ENCODE data around the gene SF3B2. TPM values are rescaled to one million over a fixed set of nuclear protein-coding genes. Genes with fewer than 3 reads are reported as not detected.
A peak's percentile ranks its signal among the peaks of the same experiment; 100 is the strongest.
"Not testable (repeated sequence)": the region's sequence is repeated elsewhere in the genome, so short reads cannot be mapped to it uniquely, and the experiment has no call there.

SF3B2 gene
- total RNA-seq, 1 experiment from 2014 or later, result 89.0 TPM

DNA sequence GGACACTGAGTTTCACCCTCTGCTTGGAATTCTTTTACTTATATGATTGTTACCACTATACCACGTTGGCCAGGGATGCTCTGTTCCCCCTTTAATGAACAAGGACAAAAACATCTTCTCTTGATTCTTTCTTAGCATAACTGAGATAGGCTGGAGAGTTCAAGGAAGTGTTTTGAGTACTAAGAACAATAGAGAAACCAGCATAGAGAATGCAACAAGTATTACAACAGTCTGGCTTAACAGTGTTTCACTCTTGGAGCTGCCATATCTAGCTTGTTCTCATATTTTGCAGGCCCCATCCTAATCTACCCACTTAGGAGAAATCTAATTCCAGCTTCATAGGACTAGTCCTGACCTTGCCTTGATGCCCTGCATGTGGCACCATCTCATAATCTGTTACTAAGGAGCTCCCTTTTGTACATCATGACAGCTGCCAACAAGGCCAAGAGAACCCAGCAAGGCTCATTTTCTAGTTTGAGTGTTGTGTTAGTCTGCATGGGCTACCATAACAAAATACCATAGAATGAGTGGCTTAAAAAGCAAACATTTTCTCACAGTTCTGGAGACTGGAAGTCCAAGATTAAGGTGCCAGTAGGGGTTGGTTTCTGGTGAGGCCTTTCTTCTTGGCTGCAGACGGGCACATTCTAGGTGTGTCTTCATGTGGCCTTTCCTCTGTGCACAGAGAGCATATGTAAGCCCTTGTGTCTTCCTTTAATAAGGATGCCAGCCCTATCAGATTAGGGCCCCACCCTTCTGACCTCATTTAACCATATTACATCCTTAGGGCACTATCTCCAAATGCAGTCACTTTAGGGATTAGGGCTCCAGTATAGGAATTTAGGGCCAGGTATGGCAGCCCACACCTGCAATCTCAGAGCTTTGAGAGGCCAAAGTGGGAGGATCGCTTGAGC is 55.7 kb downstream of the SF3B2 start:
- H3K36me3 ChIP-seq (ENCODE audit: insufficient read depth, low read length), result no peaks in the 10 kb centered on the region
- H3K4me2 ChIP-seq (ENCODE audit: low read depth, low read length, poor library complexity, severe bottlenecking), result no peak overlapping the region
- H3K27me3 ChIP-seq (ENCODE audit: low read length), result no peaks in the 10 kb centered on the region
- no peak overlapping the region for H3K4me3 ChIP-seq (ENCODE audit: low read length)
- peak overlapping the region; percentile 91 for H3K27ac ChIP-seq (ENCODE audit: low read length)
- DNase-seq, result no peak
- no peaks in the 10 kb centered on the region for H3K9me3 ChIP-seq (ENCODE audit: low read length)
- no peak overlapping the region for H3K9ac ChIP-seq (ENCODE audit: low read length)
- no peak overlapping the region for H2AFZ ChIP-seq (ENCODE audit: low read length)
- no peaks in the 10 kb centered on the region for H4K20me1 ChIP-seq (ENCODE audit: insufficient read depth, low read depth, low read length)
- H3K79me2 ChIP-seq (ENCODE audit: low read length), result peaks cover 97% of the 10 kb centered on the region
- peaks cover 75% of the 10 kb centered on the region for H3K4me1 ChIP-seq (ENCODE audit: low read length)
- no peaks in the 10 kb centered on the region for H3K9me2 ChIP-seq (replicated peaks; ENCODE audit: insufficient read depth, low read length)

GRCh38 chr11:66109294-66109693 is 57.1 kb downstream of the SF3B2 start:
- H3K9ac ChIP-seq (ENCODE audit: low read length), result peak overlapping the region; percentile 31; the same call in 1 of the 2 replicates
- no peak overlapping the region for H3K4me3 ChIP-seq (ENCODE audit: low read length)
- no peak for DNase-seq
- H4K20me1 ChIP-seq (ENCODE audit: insufficient read depth, low read depth, low read length), result no peaks in the 10 kb centered on the region
- H3K4me1 ChIP-seq (ENCODE audit: low read length), result peaks cover 82% of the 10 kb centered on the region
- H3K4me2 ChIP-seq (ENCODE audit: low read depth, low read length, poor library complexity, severe bottlenecking), result no peak overlapping the region
- H3K27me3 ChIP-seq (ENCODE audit: low read length), result no peaks in the 10 kb centered on the region
- H3K36me3 ChIP-seq (ENCODE audit: insufficient read depth, low read length), result no peaks in the 10 kb centered on the region
- peaks cover 96% of the 10 kb centered on the region for H3K79me2 ChIP-seq (ENCODE audit: low read length)
- H3K9me3 ChIP-seq (ENCODE audit: low read length), result no peaks in the 10 kb centered on the region
- no peaks in the 10 kb centered on the region for H3K9me2 ChIP-seq (replicated peaks; ENCODE audit: insufficient read depth, low read length)
- no peak overlapping the region for H2AFZ ChIP-seq (ENCODE audit: low read length)
- H3K27ac ChIP-seq (ENCODE audit: low read length), result peak overlapping the region; percentile 91

GRCh38 chr11:66111158-66111557 is 59.0 kb downstream of the SF3B2 start:
- Histone ChIP-seq H3K9me3 (ENCODE audit: low read length) (no peaks in the 10 kb centered on the region), H3K36me3 (ENCODE audit: insufficient read depth, low read length) (no peaks in the 10 kb centered on the region), H3K9ac (ENCODE audit: low read length) (no peak overlapping the region), H3K9me2 (replicated peaks; ENCODE audit: insufficient read depth, low read length) (no peaks in the 10 kb centered on the region), H3K4me3 (ENCODE audit: low read length) (no peak overlapping the region), H3K27ac (ENCODE audit: low read length) (peak overlapping the region; percentile 91), H3K79me2 (ENCODE audit: low read length) (peaks cover 97% of the 10 kb centered on the region), H2AFZ (ENCODE audit: low read length) (no peak overlapping the region), H3K4me1 (ENCODE audit: low read length) (peaks cover 95% of the 10 kb centered on the region), H4K20me1 (ENCODE audit: insufficient read depth, low read depth, low read length) (no peaks in the 10 kb centered on the region), H3K4me2 (ENCODE audit: low read depth, low read length, poor library complexity, severe bottlenecking) (no peak overlapping the region), H3K27me3 (ENCODE audit: low read length) (no peaks in the 10 kb centered on the region)
- no peak for DNase-seq

GRCh38 chr11:66112041-66112491 is 59.9 kb downstream of the SF3B2 start:
- peak overlapping the region; percentile 91 for H3K27ac ChIP-seq (ENCODE audit: low read length)
- DNase-seq, result no peak
- H3K9ac ChIP-seq (ENCODE audit: low read length), result peak overlapping the region; percentile 62
- H3K4me2 ChIP-seq (ENCODE audit: low read depth, low read length, poor library complexity, severe bottlenecking), result peak overlapping the region; percentile 68
- H2AFZ ChIP-seq (ENCODE audit: low read length), result no peak overlapping the region
- H3K27me3 ChIP-seq (ENCODE audit: low read length), result no peaks in the 10 kb centered on the region
- H4K20me1 ChIP-seq (ENCODE audit: insufficient read depth, low read depth, low read length), result no peaks in the 10 kb centered on the region
- no peaks in the 10 kb centered on the region for H3K36me3 ChIP-seq (ENCODE audit: insufficient read depth, low read length)
- no peaks in the 10 kb centered on the region for H3K9me3 ChIP-seq (ENCODE audit: low read length)
- H3K79me2 ChIP-seq (ENCODE audit: low read length), result peaks cover 99% of the 10 kb centered on the region
- peaks cover 98% of the 10 kb centered on the region for H3K4me1 ChIP-seq (ENCODE audit: low read length)
- H3K4me3 ChIP-seq (ENCODE audit: low read length), result peak overlapping the region; percentile 51
- no peaks in the 10 kb centered on the region for H3K9me2 ChIP-seq (replicated peaks; ENCODE audit: insufficient read depth, low read length)

- H3K27me3 ChIP-seq (ENCODE audit: low read length), result no peaks in the 10 kb centered on the region
- no peak overlapping the region for H2AFZ ChIP-seq (ENCODE audit: low read length)
- peak; percentile 69 for DNase-seq
- H3K27ac ChIP-seq (ENCODE audit: low read length), result peak overlapping the region; percentile 91
- peaks cover 93% of the 10 kb centered on the region for H3K4me1 ChIP-seq (ENCODE audit: low read length)
- H3K9ac ChIP-seq (ENCODE audit: low read length), result peak overlapping the region; percentile 62
- H3K79me2 ChIP-seq (ENCODE audit: low read length), result peaks cover 98% of the 10 kb centered on the region
- H3K4me3 ChIP-seq (ENCODE audit: low read length), result peak overlapping the region; percentile 51
- no peaks in the 10 kb centered on the region for H3K36me3 ChIP-seq (ENCODE audit: insufficient read depth, low read length)
- H3K4me2 ChIP-seq (ENCODE audit: low read depth, low read length, poor library complexity, severe bottlenecking), result peak overlapping the region; percentile 68
- H4K20me1 ChIP-seq (ENCODE audit: insufficient read depth, low read depth, low read length), result no peaks in the 10 kb centered on the region
- H3K9me2 ChIP-seq (replicated peaks; ENCODE audit: insufficient read depth, low read length), result no peaks in the 10 kb centered on the region
- H3K9me3 ChIP-seq (ENCODE audit: low read length), result no peaks in the 10 kb centered on the region
These were observed 60.7 kb downstream of the SF3B2 start for GRCh38 chr11:66112601-66113499.

DNA sequence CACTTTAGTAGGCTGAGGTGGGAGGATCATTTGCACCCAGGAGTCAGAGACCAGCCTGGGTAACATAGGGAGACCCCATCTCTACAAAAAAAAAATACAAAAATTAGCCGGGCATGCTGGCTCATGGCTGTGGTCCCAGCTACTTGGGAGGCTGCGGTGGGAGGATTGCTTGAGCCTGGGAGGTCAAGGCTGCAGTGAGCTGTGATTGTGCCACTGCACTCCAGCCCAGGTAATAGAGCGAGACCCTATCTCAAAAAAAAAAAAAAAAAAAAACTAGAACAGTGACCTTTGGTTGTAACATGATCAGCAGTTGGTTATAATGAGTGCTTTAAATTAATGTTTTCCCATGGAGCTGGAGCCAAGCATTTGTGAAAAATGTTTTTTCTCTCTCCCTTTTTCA is 62.8 kb downstream of the SF3B2 start:
- Histone ChIP-seq H3K79me2 (ENCODE audit: low read length) (peaks cover 97% of the 10 kb centered on the region), H3K4me3 (ENCODE audit: low read length) (peak overlapping the region; percentile 51), H3K4me1 (ENCODE audit: low read length) (peaks cover 94% of the 10 kb centered on the region), H3K9ac (ENCODE audit: low read length) (peak overlapping the region; percentile 62), H3K27ac (ENCODE audit: low read length) (peak overlapping the region; percentile 91), H3K4me2 (ENCODE audit: low read depth, low read length, poor library complexity, severe bottlenecking) (peak overlapping the region; percentile 68)
- DNase-seq; H3K9me3 ChIP-seq (ENCODE audit: low read length); H2AFZ ChIP-seq (ENCODE audit: low read length); H3K9me2 ChIP-seq (replicated peaks; ENCODE audit: insufficient read depth, low read length); H3K36me3 ChIP-seq (ENCODE audit: insufficient read depth, low read length); H3K27me3 ChIP-seq (ENCODE audit: low read length); H4K20me1 ChIP-seq (ENCODE audit: insufficient read depth, low read depth, low read length): not testable (repeated sequence)

DNA sequence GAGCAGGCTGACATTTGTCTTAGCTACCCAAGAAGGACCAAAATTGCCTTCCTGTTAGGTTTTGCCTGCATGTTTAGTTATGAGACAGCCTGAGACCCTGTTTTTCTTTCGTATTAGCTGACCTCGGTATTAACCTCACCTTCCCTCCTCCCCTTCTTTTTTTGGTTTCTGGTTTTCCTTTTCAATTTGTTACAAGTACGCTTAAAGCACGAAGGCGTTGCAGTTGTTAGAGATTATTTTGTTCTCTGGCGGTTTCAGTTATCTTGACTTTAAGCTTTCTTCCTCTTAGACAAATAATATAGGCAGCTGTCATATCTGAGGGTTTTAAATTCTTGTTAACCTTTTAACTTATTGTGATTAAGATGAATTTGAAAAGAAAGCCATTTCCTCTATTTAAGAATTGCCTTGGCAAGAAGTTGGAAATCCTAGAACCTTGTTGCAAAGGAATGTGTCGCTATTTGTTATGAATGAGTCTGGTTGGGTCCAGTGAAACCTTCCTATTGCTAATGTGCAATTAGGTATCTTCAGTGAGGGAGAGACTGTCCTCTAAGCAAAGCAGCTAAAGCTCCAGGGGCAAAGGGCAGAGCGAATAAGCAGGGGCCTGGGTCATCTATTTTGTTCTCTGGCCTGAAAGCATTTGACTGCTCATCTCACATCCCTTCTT is 63.6 kb downstream of the SF3B2 start:
- peak overlapping the region; percentile 68 for H3K4me2 ChIP-seq (ENCODE audit: low read depth, low read length, poor library complexity, severe bottlenecking)
- H3K9me2 ChIP-seq (replicated peaks; ENCODE audit: insufficient read depth, low read length), result no peaks in the 10 kb centered on the region
- no peaks in the 10 kb centered on the region for H3K27me3 ChIP-seq (ENCODE audit: low read length)
- peak overlapping the region; percentile 51 for H3K4me3 ChIP-seq (ENCODE audit: low read length)
- no peak overlapping the region for H2AFZ ChIP-seq (ENCODE audit: low read length)
- no peaks in the 10 kb centered on the region for H3K9me3 ChIP-seq (ENCODE audit: low read length)
- H3K36me3 ChIP-seq (ENCODE audit: insufficient read depth, low read length), result no peaks in the 10 kb centered on the region
- H3K9ac ChIP-seq (ENCODE audit: low read length), result peak overlapping the region; percentile 62
- DNase-seq, result peak; percentile 69
- peak overlapping the region; percentile 91 for H3K27ac ChIP-seq (ENCODE audit: low read length)
- no peaks in the 10 kb centered on the region for H4K20me1 ChIP-seq (ENCODE audit: insufficient read depth, low read depth, low read length)
- peaks cover 97% of the 10 kb centered on the region for H3K79me2 ChIP-seq (ENCODE audit: low read length)
- H3K4me1 ChIP-seq (ENCODE audit: low read length), result peaks cover 94% of the 10 kb centered on the region

Measured in Karpas-422 (cell line).